NCI-H446 treated with DMSO at 0.1 percent for 48 hours (cell line): Measurements from ENCODE around the gene SRGAP1.
"Not testable (repeated sequence)": the region's sequence is repeated elsewhere in the genome, so short reads cannot be mapped to it uniquely, and the experiment has no call there.

Source experiments
- DNase-seq: peaks from one replicate; lab custom pipeline; 2025; lab: John Stamatoyannopoulos, UW

SRGAP1 gene

DNA sequence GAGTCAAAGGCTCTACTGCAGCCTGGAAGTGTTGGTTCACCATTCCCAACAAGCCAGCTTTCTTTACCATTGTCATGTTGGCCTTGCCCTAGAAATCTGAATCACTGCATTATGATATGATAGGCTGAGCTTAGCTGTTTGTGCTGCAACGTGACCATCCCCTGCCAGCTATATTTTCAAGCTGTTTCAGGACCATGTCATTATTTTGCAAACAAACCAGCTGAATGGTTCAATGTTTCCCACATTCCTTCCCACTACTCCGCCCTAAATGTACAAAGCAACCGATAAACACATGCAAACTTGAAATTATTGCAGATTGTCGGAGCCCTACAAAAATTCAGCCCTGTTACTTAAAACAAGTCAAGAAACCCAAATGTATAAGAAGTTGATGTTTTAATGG lies 241.5 kb downstream of the SRGAP1 start:
- no peak for DNase-seq

DNA sequence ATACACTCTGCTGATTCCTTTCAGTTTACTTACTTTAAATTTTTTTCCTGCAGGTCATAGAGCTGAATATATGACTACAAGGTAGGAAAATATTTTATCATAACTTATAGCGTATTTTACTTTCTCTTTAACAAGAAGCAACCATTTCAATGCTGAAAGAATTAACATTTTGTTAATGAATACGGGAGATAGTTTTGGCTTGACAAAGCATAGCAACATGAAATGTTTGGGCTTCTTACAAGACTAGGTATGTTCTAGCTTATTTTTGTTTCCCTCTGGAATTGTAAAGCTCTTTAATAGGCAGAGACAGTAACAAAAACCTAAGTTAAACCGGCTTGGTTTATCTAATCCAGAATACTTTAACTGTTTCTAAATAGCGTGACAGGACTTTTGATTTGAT lies 242.4 kb downstream of the SRGAP1 start:
- DNase-seq: no peak

DNA sequence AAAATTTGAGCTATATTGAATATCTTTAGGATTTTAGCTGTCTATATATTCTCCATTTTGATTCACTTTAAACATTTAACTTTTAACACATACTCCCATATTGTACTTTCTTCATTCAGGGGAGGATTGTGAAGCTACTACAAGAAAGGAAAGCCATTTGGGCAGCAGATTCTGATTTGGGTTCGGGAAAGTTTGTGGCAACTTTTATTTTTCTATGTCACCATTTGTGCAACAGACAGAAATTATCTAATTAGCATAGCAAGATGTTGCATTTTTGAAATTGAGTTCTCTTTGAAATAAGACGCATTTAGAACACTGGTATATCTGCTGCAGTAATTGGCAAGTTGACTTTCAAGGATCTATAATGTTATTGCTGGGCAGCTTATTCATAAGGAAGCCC lies 243.3 kb downstream of the SRGAP1 start:
- DNase-seq: no peak

DNA sequence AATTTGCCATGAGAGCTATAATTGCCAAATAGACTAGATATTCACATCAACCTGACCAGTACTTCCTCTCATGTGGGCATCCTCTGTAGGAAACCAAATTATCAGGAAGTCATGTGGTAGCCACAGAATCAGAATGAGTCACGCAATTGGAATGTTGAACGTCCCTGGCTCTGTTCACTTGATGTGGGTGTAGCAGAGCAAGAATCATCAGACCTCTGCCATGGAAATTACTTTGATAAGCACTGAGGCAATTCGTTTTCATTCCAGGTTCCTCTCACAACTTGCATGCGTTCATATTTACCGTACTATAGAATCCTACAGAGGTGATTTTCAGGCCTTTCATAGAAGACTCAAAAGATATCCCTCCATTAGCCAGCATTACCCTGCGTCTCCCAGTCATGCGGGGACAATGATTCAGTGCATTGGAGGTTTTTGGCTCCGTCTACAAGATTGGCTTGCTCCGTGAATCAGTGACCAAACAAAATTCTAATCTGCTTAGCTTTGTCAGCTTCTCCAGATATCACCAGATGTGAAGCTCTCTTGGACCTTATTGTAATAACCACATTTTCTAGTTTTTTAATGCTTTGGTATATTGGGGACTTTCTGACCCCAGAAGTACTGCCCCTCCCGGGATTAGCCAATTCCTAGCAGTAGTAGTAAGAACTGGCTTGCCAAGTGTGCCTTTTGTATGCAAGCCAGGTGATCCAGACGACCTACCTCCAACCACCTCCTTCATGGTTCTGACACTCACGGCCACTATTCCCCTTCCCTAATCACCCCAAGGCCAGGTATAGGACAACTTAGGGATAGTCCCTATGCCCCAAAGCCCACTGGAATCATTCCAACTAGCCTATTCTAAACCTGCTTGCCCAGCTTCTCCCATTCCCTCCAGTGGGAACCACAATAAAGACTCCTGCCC lies 244.2 kb downstream of the SRGAP1 start:
- peak; percentile 71 for DNase-seq

DNA sequence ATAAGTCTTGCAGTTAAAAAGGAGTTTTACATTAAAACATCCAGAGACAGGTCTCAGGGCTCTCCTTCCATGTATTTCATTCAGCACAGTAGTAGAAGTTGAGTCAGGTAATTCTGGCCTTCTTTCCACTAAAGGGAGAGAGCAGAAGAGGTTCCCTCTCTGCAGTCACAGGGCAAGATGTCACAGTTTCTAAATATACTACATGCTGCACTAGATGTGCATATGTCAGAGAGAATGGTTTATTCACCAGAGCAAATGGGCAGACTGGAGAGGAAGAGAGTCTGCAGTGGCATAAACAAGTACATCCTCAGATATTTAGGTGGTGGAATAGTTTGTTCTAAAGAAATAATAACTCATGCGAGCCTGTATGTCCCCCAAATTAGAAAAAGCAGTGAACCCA lies 245.5 kb downstream of the SRGAP1 start:
- no peak for DNase-seq

DNA sequence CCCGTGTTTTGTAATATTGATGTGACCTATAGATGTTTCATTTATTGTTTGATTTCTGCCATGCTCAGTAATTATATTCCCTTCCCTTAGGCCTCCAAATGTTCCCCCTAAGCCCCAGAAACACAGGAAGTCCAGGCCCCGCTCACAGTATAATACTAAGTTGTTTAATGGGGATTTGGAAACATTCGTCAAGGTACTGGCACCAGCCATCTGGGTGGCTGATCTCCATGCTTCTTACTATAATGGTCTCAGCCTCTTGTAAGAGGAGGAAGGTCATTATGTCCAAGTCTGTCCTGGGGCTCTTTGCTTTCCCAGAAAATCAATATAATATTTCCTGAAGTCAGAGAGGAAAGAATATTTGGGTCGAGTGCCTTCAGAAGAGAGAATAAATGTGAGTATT lies 246.7 kb downstream of the SRGAP1 start:
- no peak for DNase-seq

DNA sequence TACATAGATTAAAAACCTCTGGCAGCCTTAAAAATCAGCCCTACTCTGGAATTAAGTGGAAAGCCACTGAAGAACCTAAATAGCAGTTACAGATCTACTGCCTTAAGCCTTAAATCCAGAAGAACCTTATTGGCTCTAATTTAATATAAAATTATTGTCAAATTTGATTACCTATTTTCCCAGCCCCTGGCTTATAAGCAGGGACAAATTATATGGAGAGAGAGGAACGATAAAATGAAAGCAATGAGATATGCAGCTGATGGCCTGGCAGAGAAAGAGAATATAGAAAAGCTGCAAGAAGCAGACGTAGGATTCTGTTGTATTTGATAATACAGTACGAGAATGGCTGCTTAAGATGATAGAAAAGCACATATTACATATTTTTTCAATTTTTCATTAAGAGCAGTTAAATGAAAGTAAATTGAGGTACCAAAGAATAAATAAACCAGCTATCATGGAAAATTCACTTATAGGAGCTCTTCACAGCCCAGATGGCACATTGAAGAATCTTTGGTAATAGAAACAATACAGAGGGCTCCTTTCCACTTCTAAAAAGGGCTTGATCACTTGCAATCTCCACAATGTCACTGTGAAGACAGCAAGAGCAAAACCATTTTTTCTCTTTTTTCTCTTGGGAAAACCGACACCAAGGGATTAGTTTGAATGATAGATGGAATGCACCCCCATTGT lies 248.2 kb downstream of the SRGAP1 start:
- DNase-seq: no peak

DNA sequence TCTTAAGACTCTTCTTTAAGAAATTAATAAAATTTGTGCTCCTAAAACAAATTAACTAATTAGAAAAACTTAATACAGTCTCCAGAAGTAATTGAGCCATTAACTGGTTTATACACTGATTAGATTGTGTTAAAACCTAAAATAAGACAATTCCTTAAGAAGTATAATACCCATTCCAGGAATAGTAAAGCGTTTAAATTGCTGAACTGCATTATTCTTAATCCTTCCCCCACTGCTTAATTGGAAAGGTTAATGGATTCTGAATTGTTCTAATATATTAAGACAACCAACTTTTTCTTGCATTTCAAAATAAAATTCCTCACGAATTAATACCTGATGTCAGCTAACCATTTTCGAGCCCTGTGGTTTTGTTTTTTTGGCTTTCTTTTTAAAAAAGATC lies 249.2 kb downstream of the SRGAP1 start:
- DNase-seq: no peak

DNA sequence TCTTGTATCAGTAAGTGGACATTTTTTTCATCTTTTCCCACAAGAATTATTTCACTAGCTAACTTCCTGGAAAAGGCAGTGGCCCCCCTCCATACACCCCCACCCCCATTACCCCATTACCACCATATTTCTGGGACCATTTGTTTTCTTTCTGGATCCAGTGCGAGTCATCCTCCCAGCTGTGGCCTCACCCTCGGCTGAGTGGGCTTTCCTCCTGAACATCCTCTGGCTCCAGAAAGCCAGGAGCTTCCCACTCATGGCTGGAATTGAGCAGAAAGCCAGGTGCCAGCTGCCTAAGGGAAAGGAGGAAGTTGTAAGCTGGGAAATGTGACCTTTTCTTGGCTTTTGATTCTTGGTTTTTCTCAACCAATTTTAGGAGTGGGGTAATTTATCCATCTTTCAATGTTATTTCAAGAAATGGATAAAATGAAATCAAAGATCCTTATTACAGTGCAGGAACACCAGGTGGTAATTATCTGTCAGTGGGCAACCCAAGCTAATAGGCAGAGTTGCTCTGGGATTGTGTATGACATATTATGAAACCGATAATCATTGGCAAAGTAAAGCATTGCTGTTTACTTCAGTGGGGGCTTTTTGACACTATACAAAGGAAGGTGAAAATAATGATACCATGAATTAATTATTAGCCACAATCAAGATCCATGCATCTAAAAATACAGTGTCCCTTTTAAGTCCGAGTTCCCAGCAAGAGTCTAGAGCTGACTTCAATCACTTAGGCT lies 253.0 kb downstream of the SRGAP1 start:
- DNase-seq: no peak

DNA sequence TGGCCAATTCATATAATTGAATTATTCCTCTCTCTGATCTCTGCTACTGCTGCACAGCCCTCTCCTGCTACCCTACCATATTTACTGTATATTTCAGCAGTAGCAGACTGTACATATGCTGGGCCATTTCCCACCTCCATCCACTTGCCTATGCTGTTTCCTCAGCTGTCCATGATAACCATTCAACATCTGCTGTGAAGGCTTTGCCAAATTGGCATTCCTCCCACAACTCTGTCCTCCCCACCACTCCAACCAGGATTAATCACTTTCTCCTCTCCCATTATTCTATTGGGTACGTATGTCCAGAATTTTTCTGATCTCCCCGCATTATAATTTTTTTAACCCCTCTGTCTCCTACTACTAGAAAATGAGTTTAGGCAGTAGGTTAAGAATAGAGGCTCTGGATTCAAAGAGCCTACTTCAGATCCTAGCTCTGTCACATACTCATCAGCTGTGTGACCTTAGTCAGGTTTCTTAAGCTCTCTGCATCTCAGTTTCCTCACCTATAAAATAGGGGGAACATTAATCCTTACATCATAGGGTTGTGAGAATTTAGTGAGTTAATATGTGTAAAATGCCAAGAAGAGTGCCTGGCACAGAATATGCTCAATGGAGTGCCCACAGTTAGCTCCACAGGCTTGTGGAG lies 254.3 kb downstream of the SRGAP1 start:
- DNase-seq: peak; percentile 94

DNA sequence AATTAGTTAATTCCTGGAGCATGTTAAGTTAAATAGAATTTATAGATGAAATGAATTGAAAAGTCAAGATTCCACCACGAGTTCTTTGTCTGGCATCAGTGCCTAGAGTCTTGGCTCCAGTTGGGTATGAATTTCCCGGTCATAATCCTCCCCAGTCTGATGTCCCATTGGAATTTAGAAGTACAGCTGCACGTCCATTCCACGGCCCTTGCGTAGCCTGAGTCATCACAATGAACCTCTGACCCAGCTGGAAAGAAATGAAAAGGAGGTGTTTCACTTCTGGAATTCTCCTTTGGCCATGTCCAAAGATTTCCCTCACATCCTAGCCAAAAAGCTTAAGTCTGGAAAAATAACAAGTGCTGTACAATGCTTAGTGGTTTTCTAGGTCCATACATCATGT lies 254.9 kb downstream of the SRGAP1 start:
- DNase-seq: no peak

DNA sequence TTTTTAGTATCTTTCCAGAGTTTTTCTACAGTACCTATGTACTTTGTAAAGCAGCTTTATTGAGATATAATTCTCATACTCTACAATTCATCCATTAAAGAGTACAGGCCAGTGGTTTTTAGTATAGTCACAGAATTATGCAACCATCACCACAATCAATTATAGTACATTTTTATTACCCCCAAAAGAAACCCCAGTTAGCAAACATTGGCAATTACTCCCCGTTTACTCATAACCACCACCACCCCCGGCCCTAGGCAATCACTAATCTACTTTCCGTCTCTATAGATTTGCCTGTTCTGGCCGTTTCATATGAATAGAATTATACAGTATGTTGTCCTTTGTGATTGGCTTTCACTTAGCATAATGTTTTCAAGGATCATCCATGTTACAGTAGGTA lies 257.8 kb downstream of the SRGAP1 start:
- no peak for DNase-seq

DNA sequence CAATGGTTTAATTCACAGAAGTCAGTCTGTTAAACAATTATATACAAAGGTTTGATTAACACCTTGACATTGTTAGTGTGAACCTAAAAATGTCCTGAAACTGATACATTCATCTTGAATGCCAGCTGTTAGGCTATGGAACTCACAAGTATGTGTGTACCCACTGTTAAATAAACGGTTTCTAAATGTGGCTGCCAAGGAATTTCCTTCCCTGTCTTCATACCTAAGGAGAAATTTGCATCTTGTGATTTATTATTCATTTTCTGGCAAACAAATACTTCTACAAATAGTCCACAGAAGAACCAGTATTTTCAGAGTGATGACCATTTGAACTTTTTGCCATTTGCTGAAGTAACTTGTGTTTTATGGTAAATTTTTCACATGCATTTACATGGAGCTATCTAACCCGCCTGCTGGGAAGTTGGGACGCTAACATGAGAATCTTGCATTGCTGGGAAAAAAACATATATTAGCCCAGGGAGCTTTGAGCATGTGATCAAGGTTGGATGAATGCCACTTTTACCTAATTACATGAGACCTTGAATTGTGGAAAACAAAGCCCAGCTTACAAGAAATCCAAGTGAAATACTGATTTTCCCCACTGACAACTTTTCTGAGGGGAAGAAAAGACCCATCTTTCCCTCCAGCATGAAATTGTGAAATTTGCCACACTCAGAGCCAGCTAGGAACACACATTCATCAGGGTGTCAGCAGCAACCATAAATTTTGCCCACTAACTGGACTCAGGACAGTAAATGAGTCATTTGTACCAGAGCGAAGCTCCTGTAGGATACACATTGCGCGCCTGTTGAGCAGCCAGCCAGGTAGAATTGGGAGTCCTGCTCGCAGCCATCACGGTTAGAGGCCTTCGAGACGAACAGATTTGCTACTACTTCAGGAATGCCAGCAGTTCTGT lies 259.6 kb downstream of the SRGAP1 start:
- no peak for DNase-seq

DNA sequence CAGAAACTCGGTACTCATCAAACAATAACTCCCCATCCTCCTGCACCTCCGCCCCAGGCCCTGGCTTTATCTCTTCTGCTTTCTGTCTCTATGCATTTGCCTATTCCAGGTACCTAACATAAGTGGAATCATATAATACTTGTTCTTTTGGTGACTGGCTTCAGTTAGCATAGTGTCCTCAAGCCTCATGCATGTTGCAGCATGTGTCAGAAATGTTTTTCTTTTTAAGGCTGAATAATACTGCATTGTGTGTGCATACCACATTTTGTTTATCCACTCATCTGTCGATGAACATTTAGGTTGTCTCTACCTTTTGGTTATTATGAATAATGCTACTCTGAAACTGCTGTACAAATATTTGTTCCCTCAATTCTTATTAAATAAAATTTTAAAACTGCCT lies 260.5 kb downstream of the SRGAP1 start:
- DNase-seq: no peak

DNA sequence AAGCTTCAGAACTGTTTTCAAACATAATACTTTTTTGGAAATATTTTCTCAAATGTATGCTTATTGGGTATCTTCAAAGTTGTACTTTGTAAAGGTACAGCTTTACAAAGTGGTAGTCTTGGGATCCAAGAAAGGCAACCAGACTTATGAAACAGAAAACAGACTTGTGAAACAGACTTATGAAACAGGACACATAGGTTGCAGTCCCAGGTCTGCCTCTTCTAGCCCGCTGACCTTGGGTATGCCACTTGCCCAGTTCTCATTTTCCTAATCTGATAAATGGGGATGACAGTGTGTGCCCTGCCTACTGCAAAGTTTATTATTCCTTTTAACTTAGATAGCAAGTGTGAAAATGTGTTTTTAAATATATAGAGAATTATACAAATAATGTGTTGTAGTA lies 263.3 kb downstream of the SRGAP1 start:
- DNase-seq: no peak

DNA sequence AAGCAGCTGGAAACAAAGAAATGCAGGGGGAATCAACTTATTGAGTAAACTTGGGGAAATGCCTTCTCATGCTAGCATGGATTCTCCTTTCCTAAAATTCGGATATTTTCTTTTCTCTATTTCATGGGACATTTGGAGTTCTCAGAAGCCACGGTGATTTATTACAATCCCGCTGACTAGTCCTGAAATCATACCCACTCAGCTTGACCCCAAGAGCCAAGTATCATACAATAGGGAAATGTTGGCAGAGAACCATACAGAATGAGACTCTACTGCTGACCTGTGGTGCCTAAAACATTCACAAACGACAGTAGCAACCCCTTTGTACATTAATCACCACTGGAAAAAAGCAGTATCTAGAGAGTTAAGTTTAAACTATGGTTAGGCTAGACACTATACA lies 265.2 kb downstream of the SRGAP1 start:
- no peak for DNase-seq

DNA sequence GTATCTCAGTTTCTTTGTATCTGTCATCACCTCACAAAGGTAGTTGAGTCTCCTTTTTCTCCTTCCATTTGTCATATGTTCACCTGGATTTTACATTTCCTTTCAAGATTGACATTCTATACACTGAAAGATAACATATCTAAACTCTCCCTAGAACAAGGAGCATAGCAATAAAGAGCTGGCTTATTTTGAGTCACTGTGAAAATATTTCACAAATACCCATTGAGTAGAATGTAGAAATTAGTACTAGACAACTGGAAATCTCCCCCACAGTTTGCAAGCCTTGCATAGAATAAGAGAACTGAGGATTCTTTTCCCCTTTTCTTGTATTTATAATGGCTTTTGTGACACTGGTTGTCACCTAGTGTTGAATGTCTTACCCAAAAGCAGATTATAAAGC lies 266.4 kb downstream of the SRGAP1 start:
- DNase-seq: no peak

DNA sequence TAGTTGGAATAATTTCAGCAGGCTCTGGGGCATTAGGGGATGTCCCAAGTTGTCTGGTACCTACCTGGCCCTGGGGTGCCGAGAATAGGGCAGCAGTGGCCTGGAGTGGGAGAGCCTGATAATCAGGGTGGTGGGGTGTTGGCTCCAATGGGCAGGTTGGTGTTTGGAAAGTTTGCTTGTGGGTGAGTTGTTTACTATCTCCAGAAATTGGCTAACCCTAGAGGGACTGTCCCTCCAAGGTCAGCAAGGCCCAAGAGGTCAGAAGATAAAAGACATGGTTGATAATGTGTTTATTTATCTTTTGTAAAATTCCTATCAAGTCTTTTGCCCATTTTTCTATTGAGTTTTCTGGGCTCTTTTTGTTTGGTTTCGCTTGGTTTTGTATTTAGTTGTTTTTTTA lies 272.5 kb downstream of the SRGAP1 start:
- no peak for DNase-seq

DNA sequence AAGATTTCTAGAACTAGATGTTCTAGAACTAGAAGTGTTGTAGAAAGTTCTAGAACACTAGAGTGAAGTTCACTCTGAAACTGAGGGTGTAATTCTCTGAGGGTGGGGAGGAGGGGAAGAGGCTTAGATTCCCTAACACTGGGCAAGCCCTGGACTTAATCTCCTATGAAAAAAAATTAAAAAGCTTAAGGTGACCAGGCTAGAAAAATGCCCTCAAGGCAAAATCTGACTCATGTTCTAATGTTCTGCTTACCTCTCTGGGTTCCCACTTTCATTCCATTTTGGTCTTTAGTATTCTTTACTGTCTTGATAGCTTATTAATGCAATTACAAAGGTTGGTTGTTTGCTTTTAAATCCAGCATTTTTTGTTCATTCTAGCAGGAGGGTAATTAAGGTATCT lies 276.1 kb downstream of the SRGAP1 start:
- no peak for DNase-seq

DNA sequence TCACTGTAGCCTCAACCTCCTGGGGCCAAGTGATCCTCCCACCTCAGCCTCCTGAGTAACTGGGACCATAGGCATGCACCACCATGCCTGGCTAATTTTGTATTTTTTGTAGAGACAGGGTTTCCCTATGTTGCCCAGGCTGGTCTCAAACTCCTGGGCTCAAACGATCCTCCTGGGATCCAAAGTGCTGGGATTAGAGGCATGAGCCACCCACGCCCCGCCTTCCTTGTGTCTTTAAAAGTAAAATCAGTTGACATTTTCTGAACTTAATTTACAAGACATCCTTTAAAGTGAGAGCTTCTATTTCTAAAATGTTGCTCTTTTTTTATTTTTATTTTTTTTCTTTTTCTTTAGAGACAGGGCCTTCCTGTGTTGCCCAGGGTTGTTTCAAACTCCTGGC lies 276.6 kb downstream of the SRGAP1 start:
- DNase-seq: not testable (repeated sequence)

DNA sequence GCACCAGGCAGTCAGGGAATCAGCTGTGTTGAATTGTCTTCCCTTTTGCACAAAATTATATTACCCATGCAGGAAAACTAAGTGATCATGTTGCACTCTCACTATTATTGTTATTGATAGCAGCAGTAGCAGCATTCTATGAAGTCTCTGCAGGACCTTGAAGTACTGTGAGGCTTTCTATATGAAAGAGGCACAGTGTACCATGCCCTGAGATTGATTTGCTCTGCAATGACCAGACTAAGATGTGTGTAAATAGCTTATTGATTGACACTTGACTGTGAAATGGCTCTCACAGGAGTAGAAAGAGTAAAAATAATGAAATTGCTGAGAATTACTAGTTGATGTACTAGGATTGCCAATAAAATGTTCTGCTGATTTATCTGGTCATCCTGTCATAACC lies 277.7 kb downstream of the SRGAP1 start:
- no peak for DNase-seq
